Endothelial cell (in vitro differentiated cells): ENCODE measurements around the gene WWP2. TPM values are rescaled to one million over a fixed set of nuclear protein-coding genes. Genes with fewer than 3 reads are reported as not detected.

ENCODE experiments used
- DNase-seq: peaks from one replicate; pipeline ENCODE4 v3.0.0; 2021; ENCODE audit warnings: low spot score
- H3K27ac Mint-ChIP-seq: one replicate; pipeline ENCODE4 v1.8.0; 2021; ENCODE audit warnings: mixed read lengths, inconsistent platforms; ENCODE audit not compliant: unreplicated experiment
- H3K27me3 Mint-ChIP-seq: one replicate; pipeline ENCODE4 v1.8.0; 2021; ENCODE audit warnings: mild to moderate bottlenecking, moderate library complexity, mixed read lengths, inconsistent platforms; ENCODE audit not compliant: unreplicated experiment
- H3K36me3 Mint-ChIP-seq: one replicate; pipeline ENCODE4 v1.8.0; 2021; ENCODE audit warnings: mild to moderate bottlenecking, low read depth, mixed read lengths, inconsistent platforms; ENCODE audit not compliant: unreplicated experiment
- H3K4me1 Mint-ChIP-seq: one replicate; pipeline ENCODE4 v1.8.0; 2021; ENCODE audit warnings: mild to moderate bottlenecking, mixed read lengths, inconsistent platforms; ENCODE audit not compliant: unreplicated experiment
- H3K4me3 Mint-ChIP-seq: one replicate; pipeline ENCODE4 v1.8.0; 2021; ENCODE audit warnings: mild to moderate bottlenecking, mixed read lengths, inconsistent platforms; ENCODE audit not compliant: unreplicated experiment
- H3K9me3 Mint-ChIP-seq: one replicate; pipeline ENCODE4 v1.8.0; 2021; ENCODE audit warnings: mixed read lengths, inconsistent platforms; ENCODE audit not compliant: unreplicated experiment
- total RNA-seq: library from RNA; stranded (reverse); fragmentation: NEBNext Ultra II Directional; extraction: Animal tissue kit (Norgen Biotek cat#: 25700); gene quantifications from one replicate; pipeline ENCODE4 v1.2.1, GENCODE V29; 2021; ENCODE audit not compliant: unreplicated experiment
- TF ChIP-seq, protein P1 (sequence below): fragments of 200-600 bp; sonication (generic); IDR thresholded peaks from one replicate; pipeline ENCODE4 v1.5.0; 2021; ENCODE audit warnings: antibody characterized with exemption; ENCODE audit not compliant: unreplicated experiment

Gene WWP2
- total RNA-seq, 1 donor from 2014 or later: 35.3 TPM

- peaks cover 4% of the 10 kb centered on the region for H3K36me3 Mint-ChIP-seq
- DNase-seq: no peak
- H3K4me1 Mint-ChIP-seq: no peaks in the 10 kb centered on the region
- H3K4me3 Mint-ChIP-seq: no peak overlapping the region
- H3K9me3 Mint-ChIP-seq: no peaks in the 10 kb centered on the region
- H3K27ac Mint-ChIP-seq: no peak overlapping the region
- peaks cover 8% of the 10 kb centered on the region for H3K27me3 Mint-ChIP-seq
- TF ChIP-seq, protein P1, sequence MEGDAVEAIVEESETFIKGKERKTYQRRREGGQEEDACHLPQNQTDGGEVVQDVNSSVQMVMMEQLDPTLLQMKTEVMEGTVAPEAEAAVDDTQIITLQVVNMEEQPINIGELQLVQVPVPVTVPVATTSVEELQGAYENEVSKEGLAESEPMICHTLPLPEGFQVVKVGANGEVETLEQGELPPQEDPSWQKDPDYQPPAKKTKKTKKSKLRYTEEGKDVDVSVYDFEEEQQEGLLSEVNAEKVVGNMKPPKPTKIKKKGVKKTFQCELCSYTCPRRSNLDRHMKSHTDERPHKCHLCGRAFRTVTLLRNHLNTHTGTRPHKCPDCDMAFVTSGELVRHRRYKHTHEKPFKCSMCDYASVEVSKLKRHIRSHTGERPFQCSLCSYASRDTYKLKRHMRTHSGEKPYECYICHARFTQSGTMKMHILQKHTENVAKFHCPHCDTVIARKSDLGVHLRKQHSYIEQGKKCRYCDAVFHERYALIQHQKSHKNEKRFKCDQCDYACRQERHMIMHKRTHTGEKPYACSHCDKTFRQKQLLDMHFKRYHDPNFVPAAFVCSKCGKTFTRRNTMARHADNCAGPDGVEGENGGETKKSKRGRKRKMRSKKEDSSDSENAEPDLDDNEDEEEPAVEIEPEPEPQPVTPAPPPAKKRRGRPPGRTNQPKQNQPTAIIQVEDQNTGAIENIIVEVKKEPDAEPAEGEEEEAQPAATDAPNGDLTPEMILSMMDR: no peak
Observed at GRCh38 chr16:69732101-69732500, 30.0 kb upstream of the WWP2 start.

- DNase-seq: no peak
- Mint-ChIP-seq H3K9me3 (no peaks in the 10 kb centered on the region), H3K4me3 (no peak overlapping the region), H3K27me3 (no peaks in the 10 kb centered on the region), H3K27ac (no peak overlapping the region), H3K36me3 (peaks cover 39% of the 10 kb centered on the region), H3K4me1 (peaks cover 6% of the 10 kb centered on the region)
- TF ChIP-seq, protein P1: no peak
Observed at GRCh38 chr16:69741519-69741918, 20.6 kb upstream of the WWP2 start.

- no peaks in the 10 kb centered on the region for H3K27me3 Mint-ChIP-seq
- H3K9me3 Mint-ChIP-seq: no peaks in the 10 kb centered on the region
- TF ChIP-seq, protein P1: no peak
- H3K4me3 Mint-ChIP-seq: no peak overlapping the region
- H3K4me1 Mint-ChIP-seq: peaks cover 6% of the 10 kb centered on the region
- no peak for DNase-seq
- peaks cover 40% of the 10 kb centered on the region for H3K36me3 Mint-ChIP-seq
- H3K27ac Mint-ChIP-seq: no peak overlapping the region
Observed at GRCh38 chr16:69741951-69742904, 19.9 kb upstream of the WWP2 start.

DNA sequence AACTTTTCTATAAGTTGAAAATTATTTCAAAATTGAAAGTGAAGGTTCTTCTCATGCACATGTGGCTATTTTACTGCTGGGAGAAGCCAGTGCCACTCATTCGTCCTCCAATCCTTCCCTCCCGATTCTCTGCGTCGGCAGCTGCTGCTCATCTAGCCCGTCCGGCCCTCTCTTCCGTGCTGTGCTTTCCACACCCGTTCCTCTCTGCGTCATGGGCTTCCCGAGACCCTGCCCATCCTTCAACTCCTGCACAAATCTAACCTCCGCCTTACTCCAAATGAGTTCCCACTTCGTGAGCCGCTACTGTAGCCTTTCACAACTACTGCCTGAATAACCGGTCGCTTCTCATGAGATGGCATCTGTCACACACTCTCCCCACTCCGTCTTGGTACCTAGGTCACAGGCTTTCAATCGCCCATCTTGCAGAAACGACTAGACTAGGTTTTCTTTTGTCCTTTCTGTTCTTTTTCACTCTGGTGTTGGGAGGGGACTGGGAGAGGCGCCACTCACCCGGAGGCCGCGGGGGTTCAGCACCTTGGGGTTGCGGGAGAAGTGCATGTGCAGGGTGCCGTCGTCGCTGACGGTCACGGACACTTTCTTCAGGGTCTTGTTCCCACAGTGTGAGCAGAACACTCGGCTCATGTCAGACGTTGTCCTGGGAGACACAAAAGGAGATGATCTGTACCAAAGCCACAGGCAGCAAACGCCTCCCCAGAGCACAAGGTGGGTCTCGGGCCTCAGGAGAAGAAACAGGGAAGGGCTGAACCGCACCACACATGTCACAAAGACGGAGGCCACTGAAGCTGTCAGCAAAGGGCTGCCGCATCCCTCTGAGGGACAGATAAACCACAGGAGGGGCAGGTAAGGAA is 17.5 kb upstream of the WWP2 start:
- Mint-ChIP-seq H3K36me3 (peaks cover 57% of the 10 kb centered on the region), H3K27ac (peak overlapping the region; percentile 9), H3K9me3 (no peaks in the 10 kb centered on the region), H3K4me3 (peak overlapping the region; percentile 17), H3K4me1 (no peaks in the 10 kb centered on the region), H3K27me3 (no peaks in the 10 kb centered on the region)
- no peak for DNase-seq
- TF ChIP-seq, protein P1: no peak
